Nephron progenitor cell (in vitro differentiated cells): ENCODE results near the gene MYOT.
"Not testable (repeated sequence)": the region's sequence is repeated elsewhere in the genome, so short reads cannot be mapped to it uniquely, and the experiment has no call there.

Source experiments
- DNase-seq: peaks from one replicate; pipeline ENCODE4 v3.0.0; 2021
- H3K27ac Mint-ChIP-seq: 2 replicates; pipeline ENCODE4 v1.8.0; 2021; ENCODE audit warnings: mild to moderate bottlenecking, moderate library complexity, mixed read lengths
- H3K27me3 Mint-ChIP-seq: 2 replicates; pipeline ENCODE4 v1.8.0; 2021; ENCODE audit warnings: mild to moderate bottlenecking, low read depth, mixed read lengths; ENCODE audit not compliant: poor library complexity
- H3K36me3 Mint-ChIP-seq: 2 replicates; pipeline ENCODE4 v1.8.0; 2021; ENCODE audit warnings: low read depth, mixed read lengths
- H3K4me1 Mint-ChIP-seq: 2 replicates; pipeline ENCODE4 v1.8.0; 2021; ENCODE audit warnings: mixed read lengths
- H3K4me3 Mint-ChIP-seq: 2 replicates; pipeline ENCODE4 v1.8.0; 2021; ENCODE audit warnings: mild to moderate bottlenecking, moderate library complexity, mixed read lengths
- H3K9me3 Mint-ChIP-seq: 2 replicates; pipeline ENCODE4 v1.8.0; 2021; ENCODE audit warnings: mild to moderate bottlenecking, moderate library complexity, mixed read lengths
- TF ChIP-seq, protein P1 (sequence below): fragments of 200-600 bp; sonication (generic); IDR thresholded peaks from 2 replicates; pipeline ENCODE4 v1.5.0; 2021; ENCODE audit warnings: antibody characterized with exemption

MYOT gene

GRCh38 chr5:137858223-137858916 lies 9.3 kb upstream of the MYOT start:
- H3K9me3 Mint-ChIP-seq, result peaks cover 9% of the 10 kb centered on the region
- no peaks in the 10 kb centered on the region for H3K36me3 Mint-ChIP-seq
- no peak overlapping the region for H3K27ac Mint-ChIP-seq
- no peak overlapping the region for H3K4me3 Mint-ChIP-seq
- DNase-seq, result no peak
- TF ChIP-seq, protein P1, sequence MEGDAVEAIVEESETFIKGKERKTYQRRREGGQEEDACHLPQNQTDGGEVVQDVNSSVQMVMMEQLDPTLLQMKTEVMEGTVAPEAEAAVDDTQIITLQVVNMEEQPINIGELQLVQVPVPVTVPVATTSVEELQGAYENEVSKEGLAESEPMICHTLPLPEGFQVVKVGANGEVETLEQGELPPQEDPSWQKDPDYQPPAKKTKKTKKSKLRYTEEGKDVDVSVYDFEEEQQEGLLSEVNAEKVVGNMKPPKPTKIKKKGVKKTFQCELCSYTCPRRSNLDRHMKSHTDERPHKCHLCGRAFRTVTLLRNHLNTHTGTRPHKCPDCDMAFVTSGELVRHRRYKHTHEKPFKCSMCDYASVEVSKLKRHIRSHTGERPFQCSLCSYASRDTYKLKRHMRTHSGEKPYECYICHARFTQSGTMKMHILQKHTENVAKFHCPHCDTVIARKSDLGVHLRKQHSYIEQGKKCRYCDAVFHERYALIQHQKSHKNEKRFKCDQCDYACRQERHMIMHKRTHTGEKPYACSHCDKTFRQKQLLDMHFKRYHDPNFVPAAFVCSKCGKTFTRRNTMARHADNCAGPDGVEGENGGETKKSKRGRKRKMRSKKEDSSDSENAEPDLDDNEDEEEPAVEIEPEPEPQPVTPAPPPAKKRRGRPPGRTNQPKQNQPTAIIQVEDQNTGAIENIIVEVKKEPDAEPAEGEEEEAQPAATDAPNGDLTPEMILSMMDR, result no peak
- peaks cover 10% of the 10 kb centered on the region for H3K4me1 Mint-ChIP-seq
- H3K27me3 Mint-ChIP-seq, result peaks cover 4% of the 10 kb centered on the region

DNA sequence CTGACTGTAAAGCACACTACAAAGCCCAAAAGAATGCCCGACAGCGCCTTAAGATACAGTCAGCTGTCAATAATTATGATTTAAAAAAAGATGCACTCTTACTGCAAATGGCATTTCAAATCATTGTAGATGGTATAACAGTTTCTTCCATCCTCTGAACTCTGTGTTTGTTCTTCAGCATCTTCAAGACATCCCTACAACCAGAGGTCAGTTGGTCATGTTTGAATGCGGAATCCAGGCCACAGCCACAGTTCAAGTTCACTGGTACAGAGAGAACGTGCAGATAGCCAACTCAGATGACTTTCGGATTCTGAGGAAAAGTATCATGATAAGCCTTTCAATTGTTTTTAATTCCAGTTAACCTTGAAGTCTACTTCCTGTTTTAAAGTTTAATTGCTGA lies 8.7 kb upstream of the MYOT start:
- TF ChIP-seq, protein P1, result no peak
- H3K36me3 Mint-ChIP-seq, result no peaks in the 10 kb centered on the region
- peaks cover 10% of the 10 kb centered on the region for H3K4me1 Mint-ChIP-seq

GRCh38 chr5:137862251-137862650 lies 5.4 kb upstream of the MYOT start:
- H3K27me3 Mint-ChIP-seq, result peaks cover 7% of the 10 kb centered on the region
- H3K4me3 Mint-ChIP-seq, result no peak overlapping the region
- H3K9me3 Mint-ChIP-seq, result no peaks in the 10 kb centered on the region
- H3K36me3 Mint-ChIP-seq, result no peaks in the 10 kb centered on the region
- H3K4me1 Mint-ChIP-seq, result no peaks in the 10 kb centered on the region
- TF ChIP-seq, protein P1, result no peak
- no peak overlapping the region for H3K27ac Mint-ChIP-seq
- DNase-seq, result no peak

More for the DNA sequence above, 8.7 kb upstream of the MYOT start:
- H3K9me3 Mint-ChIP-seq, result peaks cover 8% of the 10 kb centered on the region
- no peak overlapping the region for H3K4me3 Mint-ChIP-seq
- H3K27ac Mint-ChIP-seq, result no peak overlapping the region
- H3K27me3 Mint-ChIP-seq, result peaks cover 4% of the 10 kb centered on the region
- no peak for DNase-seq

- H3K4me3 Mint-ChIP-seq, H3K4me1 Mint-ChIP-seq, H3K36me3 Mint-ChIP-seq, H3K27me3 Mint-ChIP-seq, DNase-seq, H3K27ac Mint-ChIP-seq, H3K9me3 Mint-ChIP-seq: not testable (repeated sequence)
Measured at GRCh38 chr5:137863653-137864052, 4.0 kb upstream of the MYOT start.

DNA sequence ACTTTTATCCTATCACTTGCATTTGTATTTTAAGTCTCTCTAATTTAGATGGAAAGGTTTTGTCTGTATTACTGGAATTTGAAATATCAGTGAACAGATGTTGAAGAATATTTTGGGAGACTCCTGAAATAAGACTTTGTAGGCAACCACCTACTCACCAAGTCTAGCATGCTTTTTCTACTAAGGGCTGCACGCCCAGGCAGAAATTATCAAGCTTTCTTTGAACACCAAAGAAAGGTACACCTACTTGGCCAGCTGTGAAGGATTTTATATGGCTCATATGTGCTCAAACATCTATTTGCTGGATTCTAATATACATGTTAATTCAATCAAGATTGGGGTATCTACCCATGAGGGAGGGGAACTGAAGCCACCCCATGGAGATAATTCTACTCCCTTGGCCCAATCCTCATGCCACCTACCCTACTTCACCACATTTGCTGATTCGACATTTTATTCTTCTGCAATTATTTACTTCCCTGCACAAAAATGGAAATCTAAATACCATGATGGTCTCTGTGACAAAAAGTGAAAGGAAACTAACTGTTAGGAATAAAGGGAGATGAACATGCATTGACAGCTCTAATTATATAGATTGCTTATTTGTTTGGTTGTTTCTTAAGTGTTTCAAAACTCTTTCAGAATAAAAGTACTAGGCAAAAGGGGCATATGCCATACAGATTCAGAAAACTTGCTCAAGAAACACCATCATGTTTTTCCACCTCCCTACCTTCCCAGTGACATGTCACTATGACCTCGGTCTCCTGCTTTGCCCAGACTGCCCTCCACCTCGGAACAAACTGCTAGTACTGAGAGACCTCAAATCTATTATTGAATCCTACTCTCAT lies 895 bp upstream of the MYOT start:
- H3K27me3 Mint-ChIP-seq, result peaks cover 10% of the 10 kb centered on the region
- DNase-seq, result no peak
- no peaks in the 10 kb centered on the region for H3K9me3 Mint-ChIP-seq
- H3K4me1 Mint-ChIP-seq, result no peaks in the 10 kb centered on the region
- H3K27ac Mint-ChIP-seq, result no peak overlapping the region
- no peaks in the 10 kb centered on the region for H3K36me3 Mint-ChIP-seq
- no peak overlapping the region for H3K4me3 Mint-ChIP-seq
- TF ChIP-seq, protein P1, result no peak

DNA sequence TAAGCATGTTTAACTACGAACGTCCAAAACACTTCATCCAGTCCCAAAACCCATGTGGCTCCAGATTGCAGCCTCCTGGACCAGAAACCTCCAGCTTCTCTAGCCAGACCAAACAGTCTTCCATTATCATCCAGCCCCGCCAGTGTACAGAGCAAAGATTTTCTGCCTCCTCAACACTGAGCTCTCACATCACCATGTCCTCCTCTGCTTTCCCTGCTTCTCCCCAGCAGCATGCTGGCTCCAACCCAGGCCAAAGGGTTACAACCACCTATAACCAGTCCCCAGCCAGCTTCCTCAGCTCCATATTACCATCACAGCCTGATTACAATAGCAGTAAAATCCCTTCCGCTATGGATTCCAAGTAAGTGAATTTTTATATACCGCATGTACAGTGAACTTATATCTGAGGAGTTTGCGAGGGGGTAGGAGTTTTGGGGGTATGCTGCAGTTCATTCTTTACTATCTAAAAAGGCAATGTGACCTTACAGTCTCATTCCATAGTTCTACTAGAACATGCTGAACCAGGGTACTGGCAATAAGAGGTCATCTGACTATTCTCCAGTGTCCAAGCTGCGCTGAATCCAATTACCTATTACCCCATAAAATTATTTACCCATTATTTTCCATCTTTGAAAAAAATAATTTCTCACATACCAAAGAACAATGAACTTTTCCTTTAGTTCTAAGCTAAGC lies 3.1 kb downstream of the MYOT start:
- no peaks in the 10 kb centered on the region for H3K4me1 Mint-ChIP-seq
- no peak overlapping the region for H3K27ac Mint-ChIP-seq
- H3K36me3 Mint-ChIP-seq, result no peaks in the 10 kb centered on the region
- DNase-seq, result no peak
- no peak overlapping the region for H3K4me3 Mint-ChIP-seq
- H3K9me3 Mint-ChIP-seq, result no peaks in the 10 kb centered on the region
- H3K27me3 Mint-ChIP-seq, result peaks cover 5% of the 10 kb centered on the region
- TF ChIP-seq, protein P1, result no peak
